Esophagus squamous epithelium (tissue), 4 donors: ENCODE results near the gene TUB.

Source experiments
- POLR2A ChIP-seq, 4 donors: fragments of 450-650 bp; IDR thresholded peaks; one replicate each; pipeline ENCODE4 v1.6.1; 2017; ENCODE audit warnings: antibody characterized with exemption in 4 of 4, mild to moderate bottlenecking in 4 of 4, moderate library complexity in 3 of 4
- TF ChIP-seq, protein P1 (sequence below), 6 experiments: fragments of 450-650 bp in 4 of 6; fragments of 200-600 bp in 2 of 6; sonication (generic) in 2 of 6; IDR thresholded peaks; one replicate each; pipeline ENCODE4 v1.5.1; 2016 to 2019; ENCODE audit warnings: antibody characterized with exemption in 6 of 6, mild to moderate bottlenecking in 4 of 6, moderate library complexity in 4 of 6

DNA sequence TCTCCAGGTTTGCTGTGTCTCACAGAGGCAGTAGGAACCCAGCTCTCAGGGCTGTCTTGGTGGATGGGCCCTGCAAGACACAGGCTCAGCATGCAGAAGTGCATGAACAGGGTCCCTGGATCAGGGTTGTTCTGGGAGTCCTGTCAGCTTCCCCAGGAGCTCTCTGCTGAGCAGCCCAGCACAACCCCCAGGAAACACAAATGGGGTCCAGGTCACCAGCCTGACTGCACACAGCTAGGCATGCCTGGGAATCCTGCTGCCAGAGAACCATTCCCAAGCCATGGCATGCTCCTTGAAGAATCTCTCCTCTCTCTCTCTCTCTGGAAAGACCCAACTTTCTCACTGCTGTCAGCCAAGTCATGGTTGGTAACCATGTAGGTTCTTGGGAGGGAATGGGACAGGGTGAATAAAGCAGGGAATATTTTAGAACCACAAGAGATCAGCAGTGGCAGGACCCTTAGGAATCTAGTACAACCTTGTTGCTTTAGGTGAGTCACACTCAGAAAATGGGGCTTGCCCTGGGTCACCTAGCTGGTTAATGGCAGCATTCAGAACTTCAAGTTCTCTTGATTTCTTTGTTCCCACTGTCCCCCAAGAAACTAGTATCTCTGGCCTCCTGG is 21.4 kb downstream of the TUB start:
- TF ChIP-seq, protein P1, sequence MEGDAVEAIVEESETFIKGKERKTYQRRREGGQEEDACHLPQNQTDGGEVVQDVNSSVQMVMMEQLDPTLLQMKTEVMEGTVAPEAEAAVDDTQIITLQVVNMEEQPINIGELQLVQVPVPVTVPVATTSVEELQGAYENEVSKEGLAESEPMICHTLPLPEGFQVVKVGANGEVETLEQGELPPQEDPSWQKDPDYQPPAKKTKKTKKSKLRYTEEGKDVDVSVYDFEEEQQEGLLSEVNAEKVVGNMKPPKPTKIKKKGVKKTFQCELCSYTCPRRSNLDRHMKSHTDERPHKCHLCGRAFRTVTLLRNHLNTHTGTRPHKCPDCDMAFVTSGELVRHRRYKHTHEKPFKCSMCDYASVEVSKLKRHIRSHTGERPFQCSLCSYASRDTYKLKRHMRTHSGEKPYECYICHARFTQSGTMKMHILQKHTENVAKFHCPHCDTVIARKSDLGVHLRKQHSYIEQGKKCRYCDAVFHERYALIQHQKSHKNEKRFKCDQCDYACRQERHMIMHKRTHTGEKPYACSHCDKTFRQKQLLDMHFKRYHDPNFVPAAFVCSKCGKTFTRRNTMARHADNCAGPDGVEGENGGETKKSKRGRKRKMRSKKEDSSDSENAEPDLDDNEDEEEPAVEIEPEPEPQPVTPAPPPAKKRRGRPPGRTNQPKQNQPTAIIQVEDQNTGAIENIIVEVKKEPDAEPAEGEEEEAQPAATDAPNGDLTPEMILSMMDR (IDR thresholded peaks at IDR 0.05): no peak
- TF ChIP-seq POLR2A (IDR thresholded peaks at IDR 0.05): no peak
